Keratinocyte (primary cell): ENCODE results near the gene LFNG. TPM values are rescaled to one million over a fixed set of nuclear protein-coding genes. Genes with fewer than 3 reads are reported as not detected.

ENCODE experiments used
- DNase-seq: peaks from one replicate; pipeline ENCODE4 v3.0.0-alpha.2; 2011; ENCODE audit warnings: low read depth, missing footprints, low spot score
- FAIRE-seq: peaks from 2 replicates; lab custom pipeline; 2011; peaks lifted over from hg19 to GRCh38; lab: Jason Lieb, UNC
- H2AFZ ChIP-seq: 2 replicates; pipeline ENCODE4 v1.6.0; 2012; ENCODE audit warnings: low read length, control low read depth, inconsistent platforms; ENCODE audit not compliant: control insufficient read depth
- H3K27ac ChIP-seq: 2 replicates; pipeline ENCODE4 v1.5.1; 2011; ENCODE audit warnings: low read length; ENCODE audit not compliant: control insufficient read depth, insufficient read depth
- H3K27me3 ChIP-seq: 3 replicates; pipeline ENCODE4 v1.6.0; 2011; ENCODE audit warnings: low read length; ENCODE audit not compliant: control insufficient read depth, insufficient read depth; ENCODE audit errors: extremely low read depth
- H3K36me3 ChIP-seq, 2 experiments: 2 replicates in 1 of 2; 3 replicates in 1 of 2; pipeline ENCODE4 v1.5.1; 2011; ENCODE audit warnings: low read length in 2 of 2, mild to moderate bottlenecking in 1 of 2; ENCODE audit not compliant: control insufficient read depth in 2 of 2, insufficient read depth in 2 of 2; ENCODE audit errors: extremely low read depth in 1 of 2
- H3K4me1 ChIP-seq: 3 replicates; pipeline ENCODE4 v1.5.1; 2011; ENCODE audit warnings: low read length; ENCODE audit not compliant: control insufficient read depth, insufficient read depth; ENCODE audit errors: extremely low read depth
- H3K4me2 ChIP-seq: 3 replicates; pipeline ENCODE4 v1.6.0; 2011; ENCODE audit warnings: low read depth, low read length; ENCODE audit not compliant: control insufficient read depth, insufficient read depth; ENCODE audit errors: extremely low read depth
- H3K4me3 ChIP-seq, 3 experiments: fragments of 200-600 bp in 1 of 3; sonication (generic) in 1 of 3; 2 replicates in 2 of 3; 3 replicates in 1 of 3; pipeline ENCODE4 v1.5.1; 2011 to 2016; ENCODE audit warnings: low read length in 3 of 3, mild to moderate bottlenecking in 3 of 3, control low read depth in 2 of 3, inconsistent platforms in 1 of 3, low read depth in 1 of 3, mixed read lengths in 1 of 3, mixed run types in 1 of 3, moderate library complexity in 1 of 3; ENCODE audit not compliant: control insufficient read depth in 2 of 3, insufficient read depth in 2 of 3; ENCODE audit errors: extremely low read depth in 1 of 3
- H3K79me2 ChIP-seq: 2 replicates; pipeline ENCODE4 v1.6.0; 2012; ENCODE audit warnings: low read length; ENCODE audit not compliant: control insufficient read depth, insufficient read depth
- H3K9ac ChIP-seq: 3 replicates; pipeline ENCODE4 v1.6.0; 2011; ENCODE audit warnings: low read length; ENCODE audit not compliant: control insufficient read depth, insufficient read depth; ENCODE audit errors: extremely low read depth
- H3K9me1 ChIP-seq: 3 replicates; pipeline ENCODE4 v1.6.0; 2011; ENCODE audit warnings: low read length; ENCODE audit not compliant: control insufficient read depth, insufficient read depth; ENCODE audit errors: extremely low read depth
- H3K9me3 ChIP-seq: 2 replicates; pipeline ENCODE4 v1.5.1; 2012; ENCODE audit warnings: low read depth, low read length; ENCODE audit not compliant: control insufficient read depth
- H4K20me1 ChIP-seq: 3 replicates; pipeline ENCODE4 v1.6.0; 2011; ENCODE audit warnings: low read length; ENCODE audit not compliant: control insufficient read depth, insufficient read depth; ENCODE audit errors: extremely low read depth
- EZH2 ChIP-seq: IDR thresholded peaks from one replicate; pipeline ENCODE4 v1.6.1; 2012; ENCODE audit warnings: inconsistent platforms, mild to moderate bottlenecking, low read length, moderate library complexity
- dilution Hi-C: fragments of 300-500 bp; cut with MboI; formaldehyde crosslinking; loops from one replicate; pipeline ENCODE4 v1.7.0; 2020; ENCODE audit warnings: low sequenced_read_pairs; ENCODE audit not compliant: extremely low pct_ligation_motif_present
- polyA plus RNA-seq, 5 experiments: library from polyadenylated mRNA; depleted of rRNA in 3 of 5; stranded (reverse) in 3 of 5; stranded (forward) in 1 of 5; unstranded in 1 of 5; fragments of >200 nt; gene quantifications; 1 replicate in 1 of 5; 2 replicates in 3 of 5; 3 replicates in 1 of 5; pipeline versions ENCODE4 v1.2.1 to v1.2.3, GENCODE V29; 2011 to 2012; ENCODE audit warnings: missing spikeins in 2 of 5, low read depth in 1 of 5, low replicate concordance in 1 of 5
- TF ChIP-seq, protein P1 (sequence below), 3 experiments: IDR thresholded peaks in 1 of 3; conservative IDR thresholded peaks in 1 of 3; optimal IDR thresholded peaks in 1 of 3; 2 replicates in 2 of 3; 3 replicates in 1 of 3; pipeline versions ENCODE3 to v1.5.1; 2011; ENCODE audit warnings: low read length in 3 of 3, mild to moderate bottlenecking in 3 of 3, moderate library complexity in 2 of 3, control low read depth in 1 of 3, inconsistent platforms in 1 of 3; ENCODE audit not compliant: insufficient read depth in 2 of 3; ENCODE audit errors: extremely low read depth in 1 of 3

LFNG gene
- polyA plus RNA-seq, 1 donor (not counting 4 experiments of a cell fraction or from before 2014, with no cell fraction given): 17.7 TPM

DNA sequence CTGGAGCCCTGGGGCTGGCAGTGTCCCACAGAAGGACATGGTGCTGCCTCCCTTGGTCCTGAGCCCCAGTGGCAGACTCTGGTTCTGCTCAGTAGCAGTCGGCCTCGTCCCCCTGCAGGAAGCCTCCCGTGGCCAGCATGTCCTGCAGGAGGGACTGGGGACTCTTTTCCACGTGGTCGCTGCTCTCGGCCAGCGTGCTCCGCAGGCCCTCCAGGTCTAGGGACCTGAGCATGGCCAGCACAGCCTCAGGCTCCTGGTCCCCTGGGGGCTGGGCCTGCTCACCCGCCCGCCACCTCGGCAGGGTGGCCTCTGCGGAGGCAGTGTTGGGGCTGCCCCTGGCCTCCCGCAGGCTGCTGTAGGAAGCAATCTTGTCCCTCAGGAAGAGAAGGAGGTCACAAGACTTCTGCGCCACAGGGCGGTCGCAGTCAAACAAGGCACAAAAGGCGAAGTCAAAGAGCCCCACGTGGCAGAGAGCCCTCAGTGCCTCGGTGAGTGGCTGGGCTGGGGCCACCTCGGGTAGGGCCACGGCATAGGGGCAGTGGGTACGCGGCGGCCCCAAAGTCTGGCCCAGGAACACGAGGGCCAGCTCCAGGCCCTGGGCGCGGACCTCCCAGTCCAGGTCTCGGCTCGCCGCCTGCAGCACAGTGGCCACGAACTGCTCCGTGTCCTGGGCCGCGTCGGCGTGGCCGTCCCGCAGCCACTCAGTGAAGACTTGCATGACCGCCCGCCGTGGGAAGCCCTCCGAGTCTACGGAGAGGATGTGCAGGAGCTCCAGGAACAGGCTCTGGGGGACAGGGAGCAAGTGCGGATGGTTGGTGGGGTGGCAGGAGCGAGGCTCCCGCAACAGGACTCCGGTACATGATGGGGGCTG lies 18.6 kb downstream of the LFNG start:
- Histone ChIP-seq H3K4me3 (no peak overlapping the region), H3K79me2 (no peaks in the 10 kb centered on the region), H3K9me3 (no peaks in the 10 kb centered on the region), H3K4me2 (no peak overlapping the region), H2AFZ (no peak overlapping the region), H3K9ac (no peak overlapping the region), H3K27ac (no peak overlapping the region), H3K36me3 (peaks cover 19% of the 10 kb centered on the region in 2 experiments), H4K20me1 (no peaks in the 10 kb centered on the region), H3K9me1 (no peaks in the 10 kb centered on the region), H3K4me1 (no peaks in the 10 kb centered on the region), H3K27me3 (no peaks in the 10 kb centered on the region)
- DNase-seq (no peak), FAIRE-seq (no peak)
- dilution Hi-C loops: no loop called here
- TF ChIP-seq, protein P1, sequence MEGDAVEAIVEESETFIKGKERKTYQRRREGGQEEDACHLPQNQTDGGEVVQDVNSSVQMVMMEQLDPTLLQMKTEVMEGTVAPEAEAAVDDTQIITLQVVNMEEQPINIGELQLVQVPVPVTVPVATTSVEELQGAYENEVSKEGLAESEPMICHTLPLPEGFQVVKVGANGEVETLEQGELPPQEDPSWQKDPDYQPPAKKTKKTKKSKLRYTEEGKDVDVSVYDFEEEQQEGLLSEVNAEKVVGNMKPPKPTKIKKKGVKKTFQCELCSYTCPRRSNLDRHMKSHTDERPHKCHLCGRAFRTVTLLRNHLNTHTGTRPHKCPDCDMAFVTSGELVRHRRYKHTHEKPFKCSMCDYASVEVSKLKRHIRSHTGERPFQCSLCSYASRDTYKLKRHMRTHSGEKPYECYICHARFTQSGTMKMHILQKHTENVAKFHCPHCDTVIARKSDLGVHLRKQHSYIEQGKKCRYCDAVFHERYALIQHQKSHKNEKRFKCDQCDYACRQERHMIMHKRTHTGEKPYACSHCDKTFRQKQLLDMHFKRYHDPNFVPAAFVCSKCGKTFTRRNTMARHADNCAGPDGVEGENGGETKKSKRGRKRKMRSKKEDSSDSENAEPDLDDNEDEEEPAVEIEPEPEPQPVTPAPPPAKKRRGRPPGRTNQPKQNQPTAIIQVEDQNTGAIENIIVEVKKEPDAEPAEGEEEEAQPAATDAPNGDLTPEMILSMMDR (optimal IDR thresholded peaks at IDR 0.05 in 1 of 3, IDR thresholded peaks at IDR 0.05 in 1 of 3, conservative IDR thresholded peaks at IDR 0.05 in 1 of 3; ENCODE audit: extremely low read depth in 1 of 3, insufficient read depth in 2 of 3, low read length in 3 of 3): no peak
- TF ChIP-seq EZH2: no peak

DNA sequence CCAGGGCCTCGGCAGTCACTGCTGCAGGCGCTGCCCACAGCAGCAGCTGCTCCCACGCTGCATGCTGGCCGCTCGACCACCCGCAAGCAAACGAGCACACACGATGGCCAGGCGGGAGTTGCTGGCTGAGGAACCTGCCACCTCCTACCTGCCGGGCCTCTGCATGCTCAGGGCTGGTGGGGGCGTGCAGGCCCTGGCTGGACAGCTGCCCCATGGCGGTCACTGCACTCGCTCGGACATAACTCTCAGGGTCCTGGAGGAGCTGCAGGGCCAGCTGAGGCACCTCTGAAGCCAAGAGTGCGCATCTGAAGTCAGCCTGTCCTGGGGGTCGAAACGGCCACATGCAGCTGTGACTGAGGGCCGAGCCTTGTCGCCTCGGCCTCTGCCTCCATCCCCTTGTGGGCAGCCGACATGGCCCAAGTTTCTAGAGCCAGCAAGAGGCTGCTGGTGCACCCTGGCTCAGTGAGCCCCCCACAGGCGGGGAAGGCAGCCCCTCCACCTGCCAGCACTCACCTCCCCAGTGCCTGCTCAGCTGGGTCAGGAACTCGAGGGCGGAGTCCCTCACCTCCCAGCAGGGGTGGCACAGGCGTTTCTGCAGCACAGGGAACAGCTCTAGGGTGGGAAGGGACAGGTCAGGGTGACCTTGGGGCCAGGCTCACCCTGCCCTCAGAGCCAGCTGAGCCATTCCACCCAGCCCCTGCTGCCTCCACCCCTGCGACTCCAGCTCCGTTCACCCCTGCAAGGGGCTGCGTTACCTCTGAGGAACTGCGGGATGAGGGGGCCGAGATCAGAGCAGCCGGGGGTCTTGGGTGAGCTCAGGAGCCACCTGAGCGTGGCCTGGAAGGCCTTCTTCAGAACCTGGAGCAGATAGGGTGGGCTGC lies 19.7 kb downstream of the LFNG start:
- no peak overlapping the region for H3K27ac ChIP-seq
- H3K9me1 ChIP-seq: no peaks in the 10 kb centered on the region
- no peaks in the 10 kb centered on the region for H3K27me3 ChIP-seq
- no peaks in the 10 kb centered on the region for H3K9me3 ChIP-seq
- no peak overlapping the region for H3K4me2 ChIP-seq
- no peaks in the 10 kb centered on the region for H4K20me1 ChIP-seq
- dilution Hi-C loops: no loop called here
- no peak overlapping the region for H3K4me3 ChIP-seq
- H3K36me3 ChIP-seq: peaks cover 22 to 24% of the 10 kb centered on the region in 2 experiments
- no peak for FAIRE-seq
- TF ChIP-seq, protein P1 (optimal IDR thresholded peaks at IDR 0.05 in 1 of 3, IDR thresholded peaks at IDR 0.05 in 1 of 3, conservative IDR thresholded peaks at IDR 0.05 in 1 of 3; ENCODE audit: extremely low read depth in 1 of 3, insufficient read depth in 2 of 3, low read length in 3 of 3): no peak
- TF ChIP-seq EZH2: no peak
- H3K4me1 ChIP-seq: no peaks in the 10 kb centered on the region
- no peak for DNase-seq
- no peak overlapping the region for H2AFZ ChIP-seq
- H3K79me2 ChIP-seq: no peaks in the 10 kb centered on the region
- no peak overlapping the region for H3K9ac ChIP-seq
